GM08714 (cell line): Measurements from ENCODE around the gene PSMD8.
A peak's percentile ranks its signal among the peaks of the same experiment; 100 is the strongest.
"Not testable (repeated sequence)": the region's sequence is repeated elsewhere in the genome, so short reads cannot be mapped to it uniquely, and the experiment has no call there.

Experiments used
- H3K4me3 ChIP-seq: fragments of 200-500 bp; sonication (Bioruptor generic); 2 replicates; pipeline ENCODE4 v1.5.1; 2014; ENCODE audit warnings: mild to moderate bottlenecking, low read length, inconsistent platforms
- ZNF274 ChIP-seq: IDR thresholded peaks from 2 replicates; pipeline ENCODE4 v1.6.1; 2012; ENCODE audit warnings: mild to moderate bottlenecking, low read depth, low read length

PSMD8 gene

GRCh38 chr19:38374332-38375097 lies at the start of gene PSMD8:
Gene PSMD8, plus strand, starts transcription at chr19:38374571. Its CDS starts 31 bp downstream, at chr19:38374602.
- peak within 1 kb of the TSS; percentile 96 for H3K4me3 ChIP-seq
- no peak for TF ChIP-seq ZNF274

DNA sequence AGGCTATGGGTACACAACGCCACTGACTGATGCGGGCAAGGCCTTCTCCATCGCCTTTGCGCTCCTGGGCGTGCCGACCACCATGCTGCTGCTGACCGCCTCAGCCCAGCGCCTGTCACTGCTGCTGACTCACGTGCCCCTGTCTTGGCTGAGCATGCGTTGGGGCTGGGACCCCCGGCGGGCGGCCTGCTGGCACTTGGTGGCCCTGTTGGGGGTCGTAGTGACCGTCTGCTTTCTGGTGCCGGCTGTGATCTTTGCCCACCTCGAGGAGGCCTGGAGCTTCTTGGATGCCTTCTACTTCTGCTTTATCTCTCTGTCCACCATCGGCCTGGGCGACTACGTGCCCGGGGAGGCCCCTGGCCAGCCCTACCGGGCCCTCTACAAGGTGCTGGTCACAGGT lies 47.8 kb upstream of the PSMD8 start:
- H3K4me3 ChIP-seq, result no peak overlapping the region
- no peak for TF ChIP-seq ZNF274

GRCh38 chr19:38329651-38330050 lies 44.7 kb upstream of the PSMD8 start:
- H3K4me3 ChIP-seq, result no peak overlapping the region
- no peak for TF ChIP-seq ZNF274

- H3K4me3 ChIP-seq, result no peak overlapping the region
- no peak for TF ChIP-seq ZNF274
Measured at GRCh38 chr19:38331728-38332127, 42.6 kb upstream of the PSMD8 start.

- no peak for TF ChIP-seq ZNF274
- no peak overlapping the region for H3K4me3 ChIP-seq
Measured at GRCh38 chr19:38333245-38333644, 41.1 kb upstream of the PSMD8 start.

GRCh38 chr19:38335949-38336637 lies 38.3 kb upstream of the PSMD8 start:
- no peak for TF ChIP-seq ZNF274

GRCh38 chr19:38336638-38337359 lies 37.6 kb upstream of the PSMD8 start:
- H3K4me3 ChIP-seq, result peak overlapping the region; percentile 87
- no peak for TF ChIP-seq ZNF274

More at GRCh38 chr19:38335949-38336637, 38.3 kb upstream of the PSMD8 start:
- peak overlapping the region; percentile 87 for H3K4me3 ChIP-seq

- H3K4me3 ChIP-seq, result peak overlapping the region; percentile 21; the same call in 1 of the 2 replicates
- TF ChIP-seq ZNF274, result no peak
Measured at GRCh38 chr19:38337360-38337653, 37.1 kb upstream of the PSMD8 start.

- H3K4me3 ChIP-seq, result not testable (repeated sequence)
Measured at GRCh38 chr19:38339011-38339410, 35.4 kb upstream of the PSMD8 start.

GRCh38 chr19:38340927-38341326 lies 33.4 kb upstream of the PSMD8 start:
- no peak for TF ChIP-seq ZNF274
- no peak overlapping the region for H3K4me3 ChIP-seq

DNA sequence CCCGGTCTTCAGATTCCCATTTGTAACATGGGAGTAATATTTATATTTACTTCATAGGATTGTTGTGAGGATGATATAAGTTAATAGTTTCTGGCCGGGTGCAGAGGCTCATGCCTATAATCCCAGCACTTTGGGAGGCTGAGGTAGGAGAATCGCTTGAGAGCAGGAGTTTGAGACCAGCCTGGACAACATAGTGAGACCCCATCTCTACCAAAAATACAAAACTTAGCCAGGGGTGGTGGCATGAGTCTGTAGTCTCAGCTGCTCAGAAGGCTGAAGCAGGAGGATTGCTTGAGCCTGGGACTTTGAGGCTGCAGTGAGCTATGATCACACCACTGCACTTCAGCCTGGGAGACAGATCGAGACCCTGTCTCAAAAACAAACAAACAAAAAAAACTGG lies 27.5 kb upstream of the PSMD8 start:
- no peak for TF ChIP-seq ZNF274
- H3K4me3 ChIP-seq, result no peak overlapping the region

DNA sequence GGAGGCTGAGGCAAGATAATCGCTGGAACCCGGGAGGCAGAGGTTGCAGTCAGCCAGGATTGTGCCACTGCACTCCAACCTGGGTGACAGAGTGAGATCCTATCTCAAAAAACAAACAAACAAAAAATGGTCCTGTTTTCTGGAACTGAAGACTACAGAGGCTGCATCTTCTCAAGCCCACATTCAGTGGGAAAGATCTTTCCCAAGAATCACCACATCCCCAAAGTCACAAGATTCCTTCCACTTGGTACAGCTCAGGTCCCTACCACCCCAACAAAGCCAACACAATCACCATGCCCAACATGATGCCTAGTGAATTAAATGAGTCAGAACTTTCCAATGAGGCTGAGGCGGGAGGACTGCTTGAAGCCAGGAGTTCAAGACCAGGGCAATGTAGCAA lies 23.5 kb upstream of the PSMD8 start:
- TF ChIP-seq ZNF274, result no peak
- no peak overlapping the region for H3K4me3 ChIP-seq

- H3K4me3 ChIP-seq, result no peak overlapping the region
Measured at GRCh38 chr19:38351865-38352395, 22.4 kb upstream of the PSMD8 start.

DNA sequence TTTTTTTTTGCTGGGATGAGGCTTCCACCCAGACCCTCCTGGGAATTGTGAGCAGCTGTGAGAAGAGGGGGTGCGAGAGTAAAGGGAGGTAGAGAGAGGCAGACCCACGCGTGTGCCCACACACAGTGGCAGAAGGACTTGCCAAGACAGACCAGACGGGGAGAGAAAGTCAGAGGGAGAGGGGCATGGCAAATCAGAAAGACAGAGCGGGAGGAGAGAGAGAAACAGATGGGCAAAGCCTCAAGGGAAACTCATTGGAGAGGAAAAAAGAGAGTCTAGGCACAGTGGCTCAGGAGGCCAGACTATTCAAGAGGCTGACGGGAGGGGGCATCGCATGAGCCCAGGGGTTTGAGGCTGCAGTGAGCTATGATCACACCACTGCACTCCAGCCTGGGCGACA lies 21.8 kb upstream of the PSMD8 start:
- TF ChIP-seq ZNF274, result no peak
- H3K4me3 ChIP-seq, result no peak overlapping the region

More at GRCh38 chr19:38351865-38352395, 22.4 kb upstream of the PSMD8 start:
- TF ChIP-seq ZNF274, result no peak
